Measurements from ENCODE around the gene ANKFN1.

ANKFN1 gene

DNA sequence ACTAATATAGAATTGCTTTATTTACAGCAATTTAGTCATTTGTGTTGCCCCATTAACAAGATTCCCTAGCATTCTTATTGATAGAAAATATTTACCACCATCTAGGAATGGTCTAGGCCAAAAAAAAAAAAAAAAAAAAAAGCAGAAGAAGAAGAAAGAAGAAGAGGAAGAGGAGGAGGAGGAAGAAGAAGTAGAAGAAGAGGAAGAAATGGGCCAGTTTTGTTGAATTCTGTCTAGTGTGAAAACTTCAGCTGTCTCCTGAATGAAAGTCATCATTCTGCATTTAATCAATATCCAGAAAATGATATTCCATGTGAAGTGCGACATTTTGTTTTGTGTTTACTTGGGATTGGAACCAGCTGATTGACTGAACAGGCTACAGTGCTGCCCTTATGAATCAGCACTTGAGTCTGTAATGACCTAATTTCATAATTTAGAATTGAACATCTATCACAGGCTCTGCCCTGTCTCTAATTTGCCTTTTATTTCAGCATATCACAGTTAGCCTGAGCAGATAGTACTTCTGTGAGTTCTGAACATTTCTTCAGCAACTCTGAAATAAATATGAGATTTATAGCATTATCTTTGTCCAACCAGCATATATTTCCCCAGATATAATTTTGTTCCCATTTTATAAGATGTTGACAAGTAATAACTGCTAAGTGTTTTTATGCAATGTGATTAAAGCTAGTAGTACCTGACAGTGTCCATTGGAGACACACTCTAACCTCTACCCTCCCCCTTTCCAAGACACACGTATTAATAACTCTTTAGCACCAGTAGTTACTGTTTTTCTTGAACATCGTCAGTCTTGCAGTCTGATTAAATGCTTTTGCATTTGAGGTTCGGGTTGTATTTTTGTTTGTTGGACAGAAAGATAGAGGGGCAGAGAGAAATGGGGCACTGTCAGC, 5.9 kb downstream of the ANKFN1 start:
- Mint-ChIP-seq H3K27me3 (peaks cover 2% of the 10 kb centered on the region), H3K27ac (no peak overlapping the region), H3K36me3 (no peaks in the 10 kb centered on the region), H3K4me1 (no peaks in the 10 kb centered on the region), H3K9me3 (no peaks in the 10 kb centered on the region), H3K4me3 (no peak overlapping the region)
- no peak for DNase-seq (ENCODE audit: low spot score in 2 of 2)
- ATAC-seq (ENCODE audit: low read depth), result no peak

DNA sequence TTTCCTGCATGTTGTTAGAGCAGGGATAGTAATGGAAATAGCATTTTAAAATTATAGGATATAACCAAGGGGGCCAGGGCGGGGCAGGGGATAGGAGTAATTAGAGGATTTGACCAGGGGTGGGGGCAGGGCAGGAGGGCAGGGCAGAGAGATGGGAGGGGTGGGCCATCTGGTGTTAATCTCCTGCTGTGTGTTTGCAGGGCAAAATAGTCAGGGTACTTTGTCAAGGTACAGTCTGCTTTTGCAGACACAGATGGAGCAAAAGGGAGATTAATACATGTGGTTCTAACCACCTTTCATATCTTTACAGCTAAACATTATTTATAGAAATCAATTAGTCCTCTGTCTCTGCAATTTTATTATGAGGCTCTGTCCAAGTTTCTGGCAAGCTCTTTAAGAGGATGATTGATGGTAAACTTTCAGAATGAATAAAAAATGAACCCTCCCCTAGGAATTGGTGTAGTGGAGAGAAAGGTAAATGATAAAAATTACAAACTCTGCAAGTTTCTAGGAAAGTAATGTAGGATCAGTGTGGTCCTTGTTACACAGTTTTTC, 6.6 kb downstream of the ANKFN1 start:
- Mint-ChIP-seq H3K4me3 (no peak overlapping the region), H3K9me3 (no peaks in the 10 kb centered on the region), H3K4me1 (no peaks in the 10 kb centered on the region), H3K36me3 (no peaks in the 10 kb centered on the region), H3K27me3 (peaks cover 4% of the 10 kb centered on the region), H3K27ac (no peak overlapping the region)
- no peak for ATAC-seq (ENCODE audit: low read depth)
- no peak for DNase-seq (ENCODE audit: low spot score in 2 of 2)

DNA sequence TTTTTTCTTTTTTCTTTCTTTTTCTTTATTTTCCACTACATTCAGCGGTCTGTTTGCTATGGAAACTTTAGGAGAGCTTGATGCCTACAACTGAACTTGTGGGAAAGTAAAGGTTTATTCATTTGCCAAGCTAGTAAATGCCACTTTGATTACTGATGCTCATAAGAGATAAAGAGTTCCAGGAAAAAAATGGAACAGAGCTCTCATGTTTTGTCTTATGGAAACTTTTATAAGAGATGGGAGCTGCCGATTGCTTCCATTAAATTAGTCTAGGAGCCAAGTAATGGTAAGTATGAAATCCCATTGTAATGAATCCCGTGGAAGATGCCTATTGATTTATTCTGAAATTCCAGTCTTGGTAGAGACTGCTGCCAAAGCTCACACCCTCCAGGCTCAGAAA, 7.1 kb downstream of the ANKFN1 start:
- H3K27me3 Mint-ChIP-seq, result peaks cover 4% of the 10 kb centered on the region
- H3K27ac Mint-ChIP-seq, result no peak overlapping the region
- no peaks in the 10 kb centered on the region for H3K4me1 Mint-ChIP-seq
- no peaks in the 10 kb centered on the region for H3K36me3 Mint-ChIP-seq
- ATAC-seq (ENCODE audit: low read depth) (no peak), DNase-seq (ENCODE audit: low spot score in 2 of 2) (no peak)
- no peaks in the 10 kb centered on the region for H3K9me3 Mint-ChIP-seq
- H3K4me3 Mint-ChIP-seq, result no peak overlapping the region

DNA sequence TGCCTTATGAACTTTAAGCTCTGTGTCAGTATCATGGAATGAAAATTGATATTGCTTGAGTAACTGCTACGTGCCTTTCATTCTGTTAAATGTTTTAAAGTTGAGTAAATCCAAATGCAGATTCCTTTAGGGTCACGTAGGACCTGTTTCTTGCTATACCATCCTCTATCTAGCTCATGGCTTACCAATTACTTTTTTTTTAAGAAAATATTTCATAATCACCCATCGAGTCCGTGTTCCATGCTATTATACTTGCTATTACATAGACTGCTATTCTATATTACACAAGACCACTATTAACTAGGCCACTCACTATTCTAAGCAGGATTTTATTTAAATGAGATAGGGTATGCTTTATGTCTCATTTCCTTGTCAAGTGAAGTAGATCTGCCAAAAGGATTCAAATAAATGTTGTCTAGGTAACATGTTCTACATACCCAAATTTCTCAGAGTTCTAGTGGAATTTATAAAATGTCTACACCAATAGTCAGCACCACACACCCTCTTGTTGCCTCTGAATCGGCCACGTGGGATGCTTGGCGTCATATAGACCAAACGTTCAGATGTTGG, 11.9 kb downstream of the ANKFN1 start:
- no peaks in the 10 kb centered on the region for H3K4me1 Mint-ChIP-seq
- H3K27me3 Mint-ChIP-seq, result peaks cover 4% of the 10 kb centered on the region
- no peaks in the 10 kb centered on the region for H3K36me3 Mint-ChIP-seq
- peaks cover 1% of the 10 kb centered on the region for H3K9me3 Mint-ChIP-seq
- no peak overlapping the region for H3K4me3 Mint-ChIP-seq
- H3K27ac Mint-ChIP-seq, result no peak overlapping the region
- DNase-seq (ENCODE audit: low spot score in 2 of 2) (no peak), ATAC-seq (ENCODE audit: low read depth) (no peak)

DNA sequence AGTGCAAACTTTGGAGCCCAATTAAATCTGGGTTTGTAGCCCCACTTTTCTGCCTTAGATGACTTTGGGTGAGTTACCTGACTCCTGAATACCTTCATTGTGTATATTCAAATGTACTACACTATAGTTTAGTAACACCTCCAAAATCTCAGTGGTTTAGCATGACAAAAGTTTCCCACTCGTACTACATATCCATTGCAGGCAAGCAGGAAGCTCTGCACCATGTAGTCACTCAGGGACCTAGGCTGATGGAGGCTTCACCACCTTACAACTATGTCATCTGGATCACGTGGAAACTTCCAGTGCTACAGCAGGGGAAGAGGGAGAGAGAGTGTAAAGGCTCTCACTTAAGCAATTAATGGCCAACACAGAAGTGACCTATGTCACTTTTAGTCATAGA, 14.2 kb downstream of the ANKFN1 start:
- peaks cover 2% of the 10 kb centered on the region for H3K9me3 Mint-ChIP-seq
- H3K27me3 Mint-ChIP-seq, result peaks cover 4% of the 10 kb centered on the region
- H3K4me1 Mint-ChIP-seq, result no peaks in the 10 kb centered on the region
- DNase-seq (ENCODE audit: low spot score in 2 of 2) (no peak), ATAC-seq (ENCODE audit: low read depth) (no peak)
- H3K36me3 Mint-ChIP-seq, result no peaks in the 10 kb centered on the region
- H3K4me3 Mint-ChIP-seq, result no peak overlapping the region
- no peak overlapping the region for H3K27ac Mint-ChIP-seq

DNA sequence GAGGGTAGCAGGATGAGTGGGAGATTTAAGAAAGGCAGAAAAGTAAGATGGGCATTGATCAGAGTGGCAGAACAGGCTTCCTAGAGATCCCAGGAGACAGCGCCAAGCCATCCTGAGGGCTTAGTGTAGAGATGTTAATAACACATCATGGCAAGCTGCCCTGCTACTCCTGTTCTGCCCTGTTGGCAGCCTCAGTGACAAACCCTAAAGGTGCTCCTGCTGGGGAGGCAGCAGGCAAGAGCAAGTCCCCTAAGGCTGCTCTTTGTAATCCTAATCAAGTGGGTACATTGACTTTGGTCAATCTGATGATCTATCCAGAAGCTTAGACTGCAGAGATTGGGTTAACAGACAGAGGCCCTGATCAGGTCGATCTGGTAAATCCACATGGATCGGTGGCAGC, 16.3 kb downstream of the ANKFN1 start:
- H3K27ac Mint-ChIP-seq, result no peak overlapping the region
- H3K9me3 Mint-ChIP-seq, result peaks cover 2% of the 10 kb centered on the region
- H3K36me3 Mint-ChIP-seq, result no peaks in the 10 kb centered on the region
- ATAC-seq (ENCODE audit: low read depth) (no peak), DNase-seq (ENCODE audit: low spot score in 2 of 2) (no peak)
- no peaks in the 10 kb centered on the region for H3K4me1 Mint-ChIP-seq
- H3K4me3 Mint-ChIP-seq, result no peak overlapping the region
- no peaks in the 10 kb centered on the region for H3K27me3 Mint-ChIP-seq

DNA sequence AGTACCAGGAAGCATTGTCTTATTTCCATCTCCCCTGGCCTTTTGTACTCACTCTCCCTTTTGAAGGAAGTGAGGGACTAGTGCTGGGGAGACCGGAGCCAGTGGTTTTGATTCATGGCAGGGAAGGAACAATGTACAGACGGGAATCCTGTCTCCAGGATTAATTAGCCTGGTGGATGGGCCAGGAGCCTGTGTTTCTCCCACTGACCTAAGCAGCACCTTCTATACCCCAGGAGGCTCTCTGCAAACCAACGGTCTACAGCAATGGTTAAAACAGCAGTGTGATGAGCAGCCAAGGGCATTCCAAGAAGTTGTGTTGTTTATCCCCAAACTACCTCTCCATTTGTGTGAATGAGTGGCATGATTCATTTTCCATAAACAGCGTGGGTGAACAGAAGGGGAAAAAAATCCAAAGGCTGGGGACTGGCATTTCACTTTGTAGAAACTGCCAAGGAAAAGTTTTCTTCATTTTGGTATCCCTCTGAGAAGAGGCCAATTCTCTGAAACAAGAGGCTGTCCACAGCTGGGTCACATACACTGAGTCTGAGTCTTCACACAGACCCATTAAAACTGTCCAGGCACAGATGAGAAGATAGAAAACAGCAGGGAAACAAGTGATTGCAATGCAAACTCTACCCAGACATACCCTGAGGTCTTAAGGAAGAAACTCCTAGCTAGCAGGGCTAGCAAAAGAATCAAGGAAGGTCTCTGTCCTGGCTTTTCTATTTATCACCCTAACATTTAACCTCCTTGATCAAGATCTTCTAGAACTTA, 18.1 kb downstream of the ANKFN1 start:
- ATAC-seq (ENCODE audit: low read depth) (no peak), DNase-seq (ENCODE audit: low spot score in 2 of 2) (no peak)
- H3K9me3 Mint-ChIP-seq, result peaks cover 2% of the 10 kb centered on the region
- no peak overlapping the region for H3K27ac Mint-ChIP-seq
- no peaks in the 10 kb centered on the region for H3K36me3 Mint-ChIP-seq
- H3K4me1 Mint-ChIP-seq, result no peaks in the 10 kb centered on the region
- no peaks in the 10 kb centered on the region for H3K27me3 Mint-ChIP-seq
- no peak overlapping the region for H3K4me3 Mint-ChIP-seq

DNA sequence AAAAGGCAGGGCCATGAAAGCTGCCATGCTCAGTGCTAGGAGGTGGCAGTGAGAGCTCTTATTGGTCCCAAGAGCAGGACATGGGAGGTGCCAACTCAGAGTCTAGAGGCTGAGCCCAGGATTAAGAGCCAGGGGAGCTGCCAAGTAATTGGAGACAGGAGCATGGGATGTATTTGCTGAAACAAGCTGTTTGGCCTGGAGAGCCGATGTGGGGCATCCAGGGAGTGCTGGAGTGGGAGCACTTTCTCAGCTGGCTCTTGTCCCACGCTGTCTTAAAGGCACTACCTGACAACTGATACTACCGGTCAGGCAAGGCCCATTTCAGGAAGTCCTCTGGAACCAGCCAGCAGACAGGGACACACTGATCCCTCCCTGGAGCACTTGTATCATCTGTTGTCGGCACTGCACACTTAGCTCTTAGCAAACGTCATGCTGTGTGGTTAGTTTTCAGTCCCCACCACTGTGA, 19.3 kb downstream of the ANKFN1 start:
- Mint-ChIP-seq H3K4me1 (no peaks in the 10 kb centered on the region), H3K27ac (no peak overlapping the region), H3K27me3 (no peaks in the 10 kb centered on the region), H3K9me3 (peaks cover 2% of the 10 kb centered on the region), H3K4me3 (no peak overlapping the region), H3K36me3 (no peaks in the 10 kb centered on the region)
- DNase-seq (ENCODE audit: low spot score in 2 of 2) (no peak), ATAC-seq (ENCODE audit: low read depth) (no peak)

DNA sequence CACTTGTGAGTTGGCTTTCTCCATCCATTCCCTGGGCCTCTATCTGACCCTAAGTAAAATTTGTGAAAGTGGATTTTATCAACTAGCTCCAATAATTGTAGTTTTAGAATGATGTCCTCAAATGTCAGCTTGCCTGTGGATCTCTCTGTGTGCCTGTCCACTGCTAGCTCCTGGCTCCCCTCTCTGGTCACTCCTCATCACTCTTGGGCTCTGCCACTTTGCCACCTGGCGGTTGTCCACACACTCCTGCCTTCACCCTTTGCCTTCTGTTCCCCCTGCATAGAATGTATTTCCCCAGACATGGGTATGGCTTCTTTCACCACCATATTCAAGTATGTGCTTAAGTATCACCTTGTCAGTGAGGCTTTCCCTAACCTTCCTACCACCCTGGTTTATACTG, 19.8 kb downstream of the ANKFN1 start:
- Mint-ChIP-seq H3K4me3 (no peak overlapping the region), H3K4me1 (no peaks in the 10 kb centered on the region), H3K27ac (no peak overlapping the region), H3K36me3 (no peaks in the 10 kb centered on the region), H3K9me3 (peaks cover 2% of the 10 kb centered on the region), H3K27me3 (no peaks in the 10 kb centered on the region)
- DNase-seq (ENCODE audit: low spot score in 2 of 2) (no peak), ATAC-seq (ENCODE audit: low read depth) (no peak)

DNA sequence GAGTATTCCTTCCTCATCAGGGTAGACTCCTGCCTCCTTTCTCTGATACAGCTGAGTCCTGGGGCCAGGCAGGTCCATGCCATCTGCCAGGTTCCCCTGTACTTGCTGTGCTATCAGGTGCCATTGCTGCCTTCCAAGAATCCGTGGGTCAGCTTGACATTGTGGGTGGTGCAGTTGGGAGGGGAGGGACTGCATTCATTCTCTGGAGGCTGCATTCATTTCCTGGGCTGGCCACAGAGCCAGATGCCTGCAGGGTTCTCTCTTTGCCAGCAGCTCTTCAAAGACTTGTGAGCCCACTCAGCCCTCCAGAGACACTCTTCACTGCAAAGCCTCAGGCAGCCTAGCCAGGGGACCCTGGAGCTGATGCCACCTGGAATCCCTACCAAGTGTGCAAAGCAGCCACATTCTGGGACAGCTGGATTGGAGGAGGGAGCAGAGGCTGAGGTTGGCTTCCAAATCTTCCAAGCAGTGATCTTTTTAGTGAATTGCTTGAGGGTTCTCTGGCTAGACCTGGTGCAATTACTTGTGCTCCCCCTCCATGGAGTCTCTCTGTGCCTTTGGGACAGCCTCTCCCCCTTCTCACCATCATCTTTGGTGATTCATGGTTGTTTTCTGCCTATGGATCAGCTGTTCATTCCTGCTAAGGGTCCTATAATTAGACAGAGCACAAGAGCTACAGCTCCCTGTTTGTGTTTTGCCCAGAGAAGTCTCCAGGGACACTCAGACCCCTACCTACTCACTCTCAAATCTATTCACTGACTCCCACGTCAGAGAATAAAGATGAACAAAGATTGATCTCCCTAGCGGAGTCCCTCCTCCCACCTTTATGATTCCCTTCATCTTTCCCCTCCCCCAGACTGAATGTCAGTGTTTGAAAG, 20.9 kb downstream of the ANKFN1 start:
- H3K36me3 Mint-ChIP-seq, result no peaks in the 10 kb centered on the region
- DNase-seq (ENCODE audit: low spot score in 2 of 2) (no peak), ATAC-seq (ENCODE audit: low read depth) (no peak)
- no peak overlapping the region for H3K4me3 Mint-ChIP-seq
- H3K27me3 Mint-ChIP-seq, result no peaks in the 10 kb centered on the region
- H3K27ac Mint-ChIP-seq, result no peak overlapping the region
- H3K9me3 Mint-ChIP-seq, result peaks cover 2% of the 10 kb centered on the region
- no peaks in the 10 kb centered on the region for H3K4me1 Mint-ChIP-seq

DNA sequence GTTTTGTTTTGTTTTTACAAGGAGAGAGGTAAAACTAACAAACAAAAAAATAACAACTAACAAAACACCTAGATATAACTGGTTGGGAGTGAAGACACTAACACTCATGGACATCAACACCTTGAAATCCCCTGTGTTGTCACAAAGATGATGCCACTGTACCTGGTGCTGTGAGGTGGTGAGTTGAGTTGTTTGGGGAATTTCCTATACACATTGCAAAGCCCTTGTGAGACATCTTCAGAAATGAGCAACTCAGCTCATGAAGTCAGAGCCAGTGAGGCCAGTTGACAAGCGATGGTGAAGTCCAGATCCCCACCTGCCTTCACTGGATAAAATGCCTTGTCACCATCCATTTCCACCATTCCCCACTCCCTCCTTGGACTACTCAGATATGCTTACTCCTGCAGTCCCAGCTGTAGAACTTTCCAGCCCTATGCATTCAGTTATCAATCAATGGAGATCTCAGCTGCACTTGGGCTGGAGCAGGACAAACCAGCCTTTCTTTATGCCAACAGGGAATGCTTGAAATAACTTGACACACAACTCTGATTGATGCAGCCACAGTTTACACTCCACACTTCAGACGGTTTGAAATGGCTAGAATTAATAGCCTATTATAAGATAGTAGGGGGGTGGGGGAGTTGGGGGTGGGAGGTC, 22.2 kb downstream of the ANKFN1 start:
- Mint-ChIP-seq H3K4me1 (no peaks in the 10 kb centered on the region), H3K27ac (no peak overlapping the region), H3K9me3 (no peaks in the 10 kb centered on the region), H3K4me3 (no peak overlapping the region), H3K36me3 (no peaks in the 10 kb centered on the region), H3K27me3 (no peaks in the 10 kb centered on the region)
- DNase-seq (ENCODE audit: low spot score in 2 of 2), result no peak
- ATAC-seq (ENCODE audit: low read depth), result no peak

DNA sequence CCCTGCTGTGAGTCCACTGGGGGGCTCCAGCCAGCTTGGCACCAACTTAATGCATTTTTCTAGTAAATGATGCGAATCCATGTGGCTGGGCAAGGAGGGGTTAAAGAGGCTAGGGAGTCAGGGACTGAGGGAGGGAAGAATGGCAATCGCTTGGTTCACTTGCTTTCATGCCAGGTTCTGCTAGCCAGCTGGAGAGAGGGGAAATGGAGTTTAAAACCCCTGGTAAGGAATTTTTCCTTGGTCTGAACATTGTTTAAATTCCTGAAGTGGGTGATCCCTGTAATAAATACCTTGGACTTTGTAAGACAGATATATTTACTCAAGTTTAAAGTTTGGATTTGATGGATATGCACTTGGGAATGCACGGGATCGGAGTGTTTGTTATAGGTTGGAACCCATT, 22.8 kb downstream of the ANKFN1 start:
- DNase-seq (ENCODE audit: low spot score in 2 of 2) (no peak), ATAC-seq (ENCODE audit: low read depth) (no peak)
- Mint-ChIP-seq H3K4me1 (no peaks in the 10 kb centered on the region), H3K9me3 (no peaks in the 10 kb centered on the region), H3K27me3 (no peaks in the 10 kb centered on the region), H3K27ac (no peak overlapping the region), H3K4me3 (no peak overlapping the region), H3K36me3 (no peaks in the 10 kb centered on the region)

DNA sequence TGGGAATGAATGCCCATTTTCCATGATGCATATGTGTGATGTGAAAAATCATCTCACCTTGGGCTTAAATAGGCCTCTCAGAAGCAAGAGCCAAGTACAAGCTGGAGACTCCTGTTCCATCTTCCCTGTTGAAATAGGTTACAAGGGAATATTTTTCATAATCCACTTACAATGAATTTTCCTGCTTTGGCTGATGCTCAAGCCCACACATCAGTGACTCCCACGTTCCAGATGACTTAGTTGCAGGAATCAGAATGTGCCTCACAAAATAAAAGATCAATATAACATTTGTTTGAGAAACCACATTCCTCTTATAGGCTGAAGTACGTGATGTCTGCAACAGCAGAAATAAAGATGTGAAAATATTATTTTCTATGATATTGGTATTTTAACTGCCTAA, 24.1 kb downstream of the ANKFN1 start:
- no peaks in the 10 kb centered on the region for H3K36me3 Mint-ChIP-seq
- no peak for DNase-seq (ENCODE audit: low spot score in 2 of 2)

More for the DNA sequence above, 24.1 kb downstream of the ANKFN1 start:
- no peak for ATAC-seq (ENCODE audit: low read depth)
- no peaks in the 10 kb centered on the region for H3K4me1 Mint-ChIP-seq
- no peaks in the 10 kb centered on the region for H3K27me3 Mint-ChIP-seq
- no peak overlapping the region for H3K4me3 Mint-ChIP-seq
- H3K9me3 Mint-ChIP-seq, result no peaks in the 10 kb centered on the region
- H3K27ac Mint-ChIP-seq, result no peak overlapping the region

Data from memory B cell (primary cell).